Measurements from ENCODE around the gene KRT15.

KRT15 gene

GRCh38 chr17:41518789-41519449 is at the start of gene KRT15:
Gene KRT15, minus strand, starts transcription at chr17:41518890. Its CDS starts 63 bp downstream, at chr17:41518827.
- H3K27me3 ChIP-seq (ENCODE audit: insufficient read depth, low read depth): no peaks in the 10 kb centered on the region
- H3K27ac ChIP-seq: no peak within 1 kb of the TSS
- H2AFZ ChIP-seq (ENCODE audit: low read depth): no peak within 1 kb of the TSS
- H3K9ac ChIP-seq: no peak within 1 kb of the TSS
- TF ChIP-seq, protein P1, sequence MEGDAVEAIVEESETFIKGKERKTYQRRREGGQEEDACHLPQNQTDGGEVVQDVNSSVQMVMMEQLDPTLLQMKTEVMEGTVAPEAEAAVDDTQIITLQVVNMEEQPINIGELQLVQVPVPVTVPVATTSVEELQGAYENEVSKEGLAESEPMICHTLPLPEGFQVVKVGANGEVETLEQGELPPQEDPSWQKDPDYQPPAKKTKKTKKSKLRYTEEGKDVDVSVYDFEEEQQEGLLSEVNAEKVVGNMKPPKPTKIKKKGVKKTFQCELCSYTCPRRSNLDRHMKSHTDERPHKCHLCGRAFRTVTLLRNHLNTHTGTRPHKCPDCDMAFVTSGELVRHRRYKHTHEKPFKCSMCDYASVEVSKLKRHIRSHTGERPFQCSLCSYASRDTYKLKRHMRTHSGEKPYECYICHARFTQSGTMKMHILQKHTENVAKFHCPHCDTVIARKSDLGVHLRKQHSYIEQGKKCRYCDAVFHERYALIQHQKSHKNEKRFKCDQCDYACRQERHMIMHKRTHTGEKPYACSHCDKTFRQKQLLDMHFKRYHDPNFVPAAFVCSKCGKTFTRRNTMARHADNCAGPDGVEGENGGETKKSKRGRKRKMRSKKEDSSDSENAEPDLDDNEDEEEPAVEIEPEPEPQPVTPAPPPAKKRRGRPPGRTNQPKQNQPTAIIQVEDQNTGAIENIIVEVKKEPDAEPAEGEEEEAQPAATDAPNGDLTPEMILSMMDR (conservative IDR thresholded peaks at IDR 0.05; ENCODE audit: low read depth, low read length): no peak
- H3K4me2 ChIP-seq: no peak within 1 kb of the TSS
- H3K4me1 ChIP-seq (ENCODE audit: low read depth, poor library complexity, severe bottlenecking): no peaks in the 10 kb centered on the region
- H3K36me3 ChIP-seq (ENCODE audit: insufficient read depth): no peaks in the 10 kb centered on the region
- H3K4me3 ChIP-seq (IDR thresholded peaks at IDR 0.05; ENCODE audit: insufficient read depth, low read depth, low read length): no peak within 1 kb of the TSS
- H4K20me1 ChIP-seq (ENCODE audit: insufficient read depth): no peaks in the 10 kb centered on the region
- H3K79me2 ChIP-seq (ENCODE audit: insufficient read depth, low read depth): no peaks in the 10 kb centered on the region

GRCh38 chr17:41567317-41567716 is 48.6 kb upstream of the KRT15 start:
- no peak overlapping the region for H2AFZ ChIP-seq (ENCODE audit: low read depth)
- H3K27me3 ChIP-seq (ENCODE audit: insufficient read depth, low read depth): peaks cover 28% of the 10 kb centered on the region; the same call in 1 of the 2 replicates
- H3K79me2 ChIP-seq (ENCODE audit: insufficient read depth, low read depth): no peaks in the 10 kb centered on the region
- TF ChIP-seq, protein P1 (conservative IDR thresholded peaks at IDR 0.05; ENCODE audit: low read depth, low read length): no peak
- no peaks in the 10 kb centered on the region for H3K36me3 ChIP-seq (ENCODE audit: insufficient read depth)
- no peaks in the 10 kb centered on the region for H3K4me1 ChIP-seq (ENCODE audit: low read depth, poor library complexity, severe bottlenecking)
- H3K27ac ChIP-seq: no peak overlapping the region
- no peak overlapping the region for H3K4me2 ChIP-seq
- H4K20me1 ChIP-seq (ENCODE audit: insufficient read depth): no peaks in the 10 kb centered on the region
- no peak overlapping the region for H3K4me3 ChIP-seq (IDR thresholded peaks at IDR 0.05; ENCODE audit: insufficient read depth, low read depth, low read length)
- no peak overlapping the region for H3K9ac ChIP-seq

GRCh38 chr17:41565338-41565737 is 46.6 kb upstream of the KRT15 start:
- H3K9ac ChIP-seq: no peak overlapping the region
- no peak overlapping the region for H3K27ac ChIP-seq
- H3K4me2 ChIP-seq: no peak overlapping the region
- H3K36me3 ChIP-seq (ENCODE audit: insufficient read depth): no peaks in the 10 kb centered on the region
- no peaks in the 10 kb centered on the region for H3K4me1 ChIP-seq (ENCODE audit: low read depth, poor library complexity, severe bottlenecking)
- no peaks in the 10 kb centered on the region for H3K79me2 ChIP-seq (ENCODE audit: insufficient read depth, low read depth)
- no peak overlapping the region for H2AFZ ChIP-seq (ENCODE audit: low read depth)
- H4K20me1 ChIP-seq (ENCODE audit: insufficient read depth): no peaks in the 10 kb centered on the region
- H3K4me3 ChIP-seq (IDR thresholded peaks at IDR 0.05; ENCODE audit: insufficient read depth, low read depth, low read length): no peak overlapping the region
- TF ChIP-seq, protein P1 (conservative IDR thresholded peaks at IDR 0.05; ENCODE audit: low read depth, low read length): no peak
- H3K27me3 ChIP-seq (ENCODE audit: insufficient read depth, low read depth): peaks cover 11% of the 10 kb centered on the region; the same call in 1 of the 2 replicates

- TF ChIP-seq, protein P1 (conservative IDR thresholded peaks at IDR 0.05; ENCODE audit: low read depth, low read length): no peak
- Histone ChIP-seq H3K4me3 (IDR thresholded peaks at IDR 0.05; ENCODE audit: insufficient read depth, low read depth, low read length) (no peak overlapping the region), H3K9ac (no peak overlapping the region), H4K20me1 (ENCODE audit: insufficient read depth) (no peaks in the 10 kb centered on the region), H3K4me2 (no peak overlapping the region), H3K4me1 (ENCODE audit: low read depth, poor library complexity, severe bottlenecking) (no peaks in the 10 kb centered on the region), H3K79me2 (ENCODE audit: insufficient read depth, low read depth) (no peaks in the 10 kb centered on the region), H3K36me3 (ENCODE audit: insufficient read depth) (no peaks in the 10 kb centered on the region), H3K27me3 (ENCODE audit: insufficient read depth, low read depth) (no peaks in the 10 kb centered on the region; the same call in 1 of the 2 replicates), H3K27ac (no peak overlapping the region), H2AFZ (ENCODE audit: low read depth) (no peak overlapping the region)
Observed at GRCh38 chr17:41563607-41564170, 45.0 kb upstream of the KRT15 start.

Data from KMS-11 (cell line).